Measurements from ENCODE around the gene TBRG1.

Gene TBRG1

DNA sequence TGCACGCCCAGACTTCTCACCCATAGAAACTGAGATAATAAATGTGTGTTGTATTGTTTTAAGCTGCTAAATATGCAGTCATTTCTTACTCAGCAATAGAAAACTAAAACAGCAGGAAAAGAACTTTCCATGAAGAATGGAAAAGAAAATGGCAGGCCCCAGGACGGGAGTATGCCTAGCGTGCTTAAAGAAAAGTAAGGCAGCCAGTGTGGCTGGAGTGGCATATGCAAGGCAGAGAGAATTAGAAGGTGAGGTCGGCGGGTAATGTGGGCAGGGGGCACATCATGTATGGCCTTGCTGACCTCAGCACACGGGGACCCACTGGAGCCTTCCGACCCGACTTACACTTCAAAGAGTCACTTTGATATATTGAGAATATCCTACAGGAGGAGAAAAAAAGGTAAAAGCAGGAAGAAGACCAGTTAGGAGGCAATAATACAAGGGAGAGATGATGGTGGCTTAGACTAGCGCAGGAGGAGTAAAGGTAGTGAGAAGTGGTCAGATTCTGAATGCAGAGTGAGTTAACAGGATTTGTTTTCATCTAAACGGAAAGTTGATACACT lies 20.5 kb downstream of the TBRG1 start:
- no peak for DNase-seq (ENCODE audit: low read depth in 2 of 2)
- no peak for TF ChIP-seq CTCF (IDR thresholded peaks at IDR 0.05; ENCODE audit: low read depth, low read length)
- H3K4me3 ChIP-seq (replicated peaks in 1 of 2; ENCODE audit: low read depth in 2 of 2, low read length in 2 of 2): no peak overlapping the region

- peak; percentile 87 to 96 for DNase-seq (ENCODE audit: low read depth in 2 of 2)
- TF ChIP-seq CTCF (IDR thresholded peaks at IDR 0.05; ENCODE audit: low read depth, low read length): no peak
- H3K4me3 ChIP-seq (replicated peaks in 1 of 2; ENCODE audit: low read depth in 2 of 2, low read length in 2 of 2): no peak overlapping the region
Measured at GRCh38 chr11:124643605-124644425, 21.2 kb downstream of the TBRG1 start.

- DNase-seq (ENCODE audit: low read depth in 2 of 2): peak; percentile 84 to 89
- H3K4me3 ChIP-seq (replicated peaks in 1 of 2; ENCODE audit: low read depth in 2 of 2, low read length in 2 of 2): peak overlapping the region in 1 of 2 donors; percentile 32
- TF ChIP-seq CTCF (IDR thresholded peaks at IDR 0.05; ENCODE audit: low read depth, low read length): peak; percentile 69
Measured at GRCh38 chr11:124644426-124645280, 22.0 kb downstream of the TBRG1 start.

DNA sequence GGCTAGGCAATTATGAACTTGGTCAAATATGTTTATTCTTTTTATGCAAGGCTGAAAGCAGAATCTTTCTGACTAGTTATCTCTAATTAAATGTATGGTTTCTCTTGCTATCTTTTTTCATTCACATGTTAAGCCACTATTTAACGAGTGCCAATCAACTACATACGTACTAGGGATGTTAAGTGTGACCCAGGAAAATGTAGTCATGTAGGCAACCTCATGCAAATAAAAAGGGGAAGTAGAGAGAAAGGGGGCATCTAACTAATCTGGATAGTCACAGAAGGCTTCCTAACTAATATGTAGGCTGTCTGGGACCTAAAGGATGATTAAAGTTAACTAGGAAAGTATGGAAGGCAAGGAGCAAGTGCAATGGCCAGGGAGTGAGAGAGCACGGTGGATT lies 23.5 kb downstream of the TBRG1 start:
- no peak overlapping the region for H3K4me3 ChIP-seq (replicated peaks in 1 of 2; ENCODE audit: low read depth in 2 of 2, low read length in 2 of 2)
- no peak for DNase-seq (ENCODE audit: low read depth in 2 of 2)
- TF ChIP-seq CTCF (IDR thresholded peaks at IDR 0.05; ENCODE audit: low read depth, low read length): no peak

GRCh38 chr11:124648610-124649009 lies 25.9 kb downstream of the TBRG1 start:
- DNase-seq (ENCODE audit: low read depth in 2 of 2): no peak
- no peak for TF ChIP-seq CTCF (IDR thresholded peaks at IDR 0.05; ENCODE audit: low read depth, low read length)
- no peak overlapping the region for H3K4me3 ChIP-seq (replicated peaks in 1 of 2; ENCODE audit: low read depth in 2 of 2, low read length in 2 of 2)

- TF ChIP-seq CTCF (IDR thresholded peaks at IDR 0.05; ENCODE audit: low read depth, low read length): no peak
- DNase-seq (ENCODE audit: low read depth in 2 of 2): peak in 1 of 2 donors; percentile 32
- no peak overlapping the region for H3K4me3 ChIP-seq (replicated peaks in 1 of 2; ENCODE audit: low read depth in 2 of 2, low read length in 2 of 2)
Measured at GRCh38 chr11:124656774-124657630, 34.3 kb downstream of the TBRG1 start.

All from cardiac fibroblast (primary cell).